GM18526 (cell line): ENCODE data around the gene KIRREL3.

Source experiments
- POLR2A ChIP-seq: IDR thresholded peaks from 3 replicates; pipeline ENCODE4 v1.6.1; 2011; ENCODE audit not compliant: insufficient read length; ENCODE audit errors: extremely low read depth

Gene KIRREL3

DNA sequence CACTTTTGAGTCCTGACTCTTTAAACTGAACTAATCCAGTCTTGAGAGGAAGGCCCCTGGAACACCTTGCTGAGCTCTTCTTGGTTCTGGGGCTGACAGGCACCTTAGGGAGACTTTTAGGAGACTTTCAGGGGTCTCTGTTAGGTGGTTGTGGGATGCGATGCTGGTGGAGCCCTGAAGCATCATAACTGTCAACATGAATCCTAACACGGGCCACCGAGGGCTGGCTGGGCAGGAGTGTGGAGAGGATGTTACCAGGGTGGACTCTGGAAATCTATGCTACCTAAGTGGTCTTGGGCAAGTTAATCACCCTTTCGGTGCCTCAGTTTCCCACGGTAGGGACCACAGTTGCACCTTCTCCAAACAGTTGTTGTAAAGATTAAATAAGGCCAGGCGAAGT, 538.6 kb downstream of the KIRREL3 start:
- no peak for TF ChIP-seq POLR2A

DNA sequence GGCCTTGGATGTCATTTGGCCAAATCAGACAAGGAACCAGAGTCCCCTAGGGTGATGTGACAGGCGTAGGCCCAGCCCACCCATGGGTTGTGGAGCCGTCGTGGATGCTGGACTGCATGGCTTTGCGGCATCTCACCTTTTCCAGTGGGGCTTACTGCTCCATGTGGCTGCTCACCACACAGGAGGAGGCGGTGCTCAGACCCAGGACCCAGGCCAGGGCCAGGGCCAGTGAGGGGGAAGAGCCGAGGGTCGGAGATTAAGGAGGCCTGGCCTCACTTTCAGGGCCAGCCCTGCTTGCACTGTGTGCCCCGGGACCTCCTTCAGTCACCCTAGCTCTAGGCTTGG, 539.5 kb downstream of the KIRREL3 start:
- no peak for TF ChIP-seq POLR2A

DNA sequence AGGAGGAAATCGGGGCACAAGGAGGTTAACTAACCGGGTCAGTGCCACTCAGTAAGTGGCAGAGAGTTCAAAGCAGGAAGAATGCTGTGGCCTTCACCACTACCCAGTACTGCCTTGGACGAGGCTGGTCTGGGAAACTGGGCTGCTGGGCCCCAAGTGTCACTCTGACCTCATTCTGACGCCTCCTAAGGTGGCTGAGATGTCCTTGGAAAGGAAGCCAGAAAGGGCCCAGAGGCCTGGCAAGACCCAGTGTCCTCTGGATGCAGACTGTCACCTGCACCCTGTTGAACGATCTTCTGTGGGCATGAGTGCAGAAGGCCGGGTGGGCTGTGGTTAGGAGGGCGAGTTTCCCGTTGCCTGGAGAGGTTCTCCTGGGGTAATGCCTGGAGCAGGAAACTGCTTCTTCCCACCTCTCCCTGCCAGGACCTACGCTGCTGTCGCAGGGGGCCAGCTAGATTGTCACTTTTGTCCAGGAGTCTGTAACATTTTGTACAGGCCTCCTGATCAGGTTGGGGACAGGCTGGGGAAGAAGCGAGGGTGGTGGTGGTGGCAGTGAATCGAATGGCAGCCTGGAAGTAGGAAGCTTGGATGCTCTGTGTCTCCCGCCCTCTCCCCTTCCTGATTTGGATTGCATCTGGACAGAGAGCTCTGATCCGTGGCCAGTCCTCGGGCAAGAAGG, 540.0 kb downstream of the KIRREL3 start:
- no peak for TF ChIP-seq POLR2A

DNA sequence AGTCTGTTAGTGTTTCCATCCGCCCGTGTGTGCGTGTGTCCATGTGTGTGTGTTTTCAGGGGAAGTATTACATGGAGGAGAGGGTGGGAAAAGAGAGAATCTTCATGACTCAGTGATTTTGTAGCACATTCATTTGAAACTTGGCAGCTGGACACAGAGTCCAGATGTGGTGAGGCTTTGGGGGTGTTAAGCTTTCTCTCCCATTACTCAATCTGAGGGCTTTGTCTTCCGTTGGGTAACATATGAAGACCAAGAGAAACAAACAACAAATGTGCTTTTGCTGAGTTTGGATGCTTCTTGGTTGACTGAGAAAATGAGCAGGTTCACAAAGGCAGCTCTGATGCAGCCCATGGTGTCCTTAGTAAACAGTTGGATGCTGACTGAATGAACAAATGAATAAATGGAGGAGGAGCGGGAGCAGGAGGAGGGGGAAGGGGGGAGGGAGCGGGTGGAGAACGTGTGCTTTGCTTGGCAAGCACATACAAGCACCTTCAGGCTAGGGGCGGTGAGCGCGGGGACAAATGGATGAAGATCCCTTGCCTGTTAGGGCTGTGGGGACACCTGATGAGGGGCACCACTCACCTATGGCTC, 540.8 kb downstream of the KIRREL3 start:
- no peak for TF ChIP-seq POLR2A

DNA sequence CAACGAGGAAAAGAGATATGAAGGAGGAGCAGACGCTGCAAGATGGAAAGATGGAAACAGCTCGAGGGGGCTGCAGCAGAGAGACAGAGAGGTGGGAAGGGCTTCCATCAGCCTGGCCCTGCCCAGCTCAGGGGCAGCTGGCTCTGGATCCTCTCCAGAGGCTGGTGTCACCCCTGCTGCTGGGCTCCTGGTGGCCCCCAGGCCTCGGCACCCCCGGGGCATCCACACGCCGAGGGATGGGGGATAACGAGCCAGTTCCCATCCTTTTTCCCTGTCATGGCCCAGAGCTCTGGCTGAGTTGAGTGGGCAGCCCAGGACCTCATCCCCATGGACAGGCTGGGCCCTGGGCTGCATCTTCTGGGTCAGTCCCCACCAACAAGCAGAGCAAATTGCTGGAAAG, 542.8 kb downstream of the KIRREL3 start:
- TF ChIP-seq POLR2A: no peak

DNA sequence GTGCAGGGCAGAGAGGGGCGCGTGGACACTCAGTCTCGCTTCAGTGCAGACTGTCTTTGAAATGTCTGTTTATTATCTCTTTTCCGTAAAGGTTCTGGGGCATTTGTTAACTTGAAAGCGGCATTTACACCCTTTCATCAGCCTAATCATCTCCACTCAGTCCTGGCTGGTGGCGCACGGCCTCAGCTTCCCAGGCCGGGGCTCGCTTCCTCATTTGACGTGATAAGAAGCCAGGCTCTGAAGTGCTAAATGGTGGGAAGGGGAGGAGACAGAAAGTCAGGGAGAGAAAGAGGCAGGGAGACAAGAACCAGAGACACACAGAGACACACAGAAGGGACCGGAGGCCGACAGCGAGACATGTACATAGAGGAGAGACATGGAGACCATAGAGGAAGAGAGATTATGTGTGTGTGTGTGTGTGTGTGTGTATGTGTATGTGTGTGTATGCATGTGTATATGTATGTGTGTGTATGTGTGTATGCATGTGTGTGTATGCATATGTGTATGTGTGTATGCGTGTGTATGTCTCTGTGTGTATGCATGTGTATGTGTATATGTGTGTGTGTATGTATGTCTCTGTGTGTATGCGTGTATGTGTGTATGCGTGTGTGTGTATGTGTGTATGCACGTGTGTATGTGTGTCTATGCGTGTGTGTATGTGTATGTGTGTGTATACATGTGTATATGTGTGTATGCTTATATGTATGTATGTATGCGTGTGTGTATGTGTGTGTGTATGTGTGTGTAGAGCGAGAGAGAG, 543.6 kb downstream of the KIRREL3 start:
- TF ChIP-seq POLR2A: no peak

DNA sequence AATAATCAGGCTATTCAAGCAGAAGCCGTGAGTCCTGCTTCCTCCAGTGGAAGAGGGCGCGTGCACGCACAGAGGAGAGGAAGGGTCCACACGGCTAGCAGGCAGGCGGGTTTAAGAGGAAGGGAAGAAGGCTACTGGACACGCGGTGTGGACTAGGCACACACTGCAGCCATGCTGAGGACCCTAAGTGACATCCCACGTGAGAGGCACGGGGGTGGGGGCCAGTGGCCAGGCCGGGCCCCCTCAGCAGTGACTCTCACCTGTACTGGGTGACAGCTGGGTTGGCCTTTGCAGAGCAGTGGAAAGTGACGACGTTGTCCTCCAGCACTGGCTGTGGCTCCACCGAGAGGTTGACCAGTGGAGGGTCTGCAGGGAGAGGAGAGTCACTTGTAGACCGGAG, 544.5 kb downstream of the KIRREL3 start:
- TF ChIP-seq POLR2A: no peak

DNA sequence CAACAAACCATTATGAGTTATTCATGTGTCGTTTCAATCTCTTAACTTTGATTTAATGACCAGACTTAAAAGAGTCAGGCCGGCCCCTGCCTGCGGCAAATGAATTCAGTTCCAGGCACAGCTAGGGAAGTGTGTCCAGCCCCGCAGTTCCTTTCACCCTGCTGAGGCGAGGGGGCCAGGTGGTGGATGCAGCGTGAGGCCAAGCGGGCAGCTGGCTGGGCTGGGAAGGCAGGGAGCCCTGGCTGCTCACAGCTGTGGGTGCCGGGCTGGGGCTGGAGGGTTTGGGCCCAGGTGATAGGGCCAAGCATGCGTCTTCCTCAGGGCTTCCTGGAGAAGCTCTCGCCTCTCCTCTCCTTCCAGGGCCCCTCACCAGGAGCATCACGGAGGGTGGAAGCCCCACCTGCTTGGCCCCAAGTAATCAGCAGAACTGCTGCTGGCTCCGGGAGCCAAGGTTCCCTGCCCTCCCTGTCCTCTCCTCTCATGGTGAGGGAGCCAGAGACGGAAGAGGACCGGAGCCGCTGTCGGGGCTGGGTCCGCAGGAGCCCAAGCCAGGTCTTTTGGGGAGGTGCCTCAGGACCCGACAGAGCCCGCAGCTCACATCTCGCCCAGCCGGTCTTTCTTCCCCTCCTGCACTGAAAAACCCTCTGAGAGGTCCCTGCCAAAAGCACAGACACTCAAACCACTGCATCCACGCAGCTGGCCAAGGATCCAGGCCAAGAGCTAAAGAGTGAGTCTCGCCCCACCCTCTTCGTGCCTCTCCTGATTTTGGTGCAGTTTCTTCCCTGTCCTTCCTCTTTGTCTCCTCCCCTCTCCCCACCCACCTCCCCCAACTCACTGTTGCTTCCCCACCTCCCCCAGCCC, 548.1 kb downstream of the KIRREL3 start:
- TF ChIP-seq POLR2A: no peak

DNA sequence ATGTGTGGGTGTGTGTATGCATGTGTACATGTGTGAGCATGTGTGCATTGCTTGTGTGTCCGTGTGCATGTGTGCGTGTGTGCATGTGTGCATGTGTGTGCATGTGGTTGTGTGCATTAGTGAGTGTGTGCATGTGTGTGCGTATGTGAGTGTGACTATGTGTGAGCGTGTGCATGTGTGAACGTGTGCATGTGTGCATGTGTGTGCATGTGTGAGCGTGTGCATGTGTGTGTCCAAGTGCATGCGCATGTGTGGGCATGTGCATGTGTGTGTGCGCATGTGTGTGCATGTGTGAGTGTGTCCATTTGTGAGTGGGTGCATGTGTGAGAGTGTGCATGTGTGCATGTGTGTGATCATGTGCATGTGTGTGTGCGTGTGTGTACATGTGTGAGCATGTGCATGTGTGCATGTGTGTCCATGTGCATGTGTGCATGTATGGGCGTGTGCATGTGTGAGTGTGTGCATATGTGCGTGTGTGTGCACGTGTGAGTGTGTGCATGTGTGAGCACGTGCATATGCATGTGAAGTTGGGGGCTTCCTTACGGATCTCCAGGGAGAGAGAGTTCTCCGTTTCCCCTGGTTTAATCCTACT, 549.3 kb downstream of the KIRREL3 start:
- TF ChIP-seq POLR2A: no peak

DNA sequence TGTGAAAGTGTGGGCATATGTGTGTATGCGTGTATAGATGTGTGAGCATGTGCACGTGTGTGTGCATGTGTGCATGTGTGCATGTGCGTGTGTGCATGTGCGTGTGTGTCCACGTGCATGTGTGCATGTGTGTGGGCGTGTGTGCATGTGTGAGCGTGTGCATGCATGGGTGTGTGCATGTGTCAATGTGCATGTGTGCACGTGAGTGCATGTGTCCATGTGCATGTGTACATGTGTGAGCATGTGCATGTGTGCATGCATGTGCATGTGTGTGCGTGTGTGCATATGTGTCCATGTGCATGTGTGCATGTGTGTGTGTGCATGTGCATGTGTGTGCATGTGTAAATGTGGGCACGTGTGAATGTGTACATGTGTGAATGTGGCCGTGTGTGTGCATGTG, 549.8 kb downstream of the KIRREL3 start:
- no peak for TF ChIP-seq POLR2A

DNA sequence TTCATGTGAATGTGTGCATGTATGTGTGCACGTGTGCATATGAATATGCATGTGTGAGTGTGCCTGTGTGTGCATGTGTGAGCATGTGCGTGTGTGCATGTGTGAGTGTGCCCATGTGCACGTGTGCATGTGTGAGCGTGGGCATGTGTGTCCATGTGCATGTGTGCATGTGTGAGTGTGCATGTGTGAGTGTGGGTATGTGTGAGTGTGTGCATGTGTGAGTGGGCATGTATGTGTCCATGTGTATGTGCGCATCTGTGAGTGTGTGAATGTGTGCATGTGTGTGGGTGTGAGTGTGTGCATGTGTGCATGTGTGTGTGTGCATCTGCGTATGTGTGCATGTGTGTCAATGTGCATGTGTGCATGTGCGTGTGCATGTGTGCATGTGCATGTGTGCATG, 550.4 kb downstream of the KIRREL3 start:
- TF ChIP-seq POLR2A: no peak

DNA sequence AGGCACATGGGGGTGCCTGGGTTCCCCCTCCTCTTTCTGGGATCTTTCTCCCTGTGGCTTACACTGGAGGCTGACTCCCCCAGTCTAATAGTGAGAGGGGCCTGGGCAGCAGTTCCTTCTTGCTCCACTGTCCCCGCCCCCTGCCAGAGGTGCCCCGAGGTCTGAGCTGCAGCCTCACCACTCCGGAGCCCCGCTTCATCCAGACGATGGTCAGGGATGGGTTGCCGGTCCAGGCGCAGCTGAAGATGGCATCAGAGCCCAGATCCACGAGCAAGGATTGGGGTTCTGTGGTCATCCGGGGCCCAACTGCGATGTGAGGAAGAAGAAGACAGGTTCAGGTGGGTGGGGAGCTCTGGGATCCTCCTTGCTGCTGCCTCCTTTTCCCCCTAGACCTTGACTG, 554.0 kb downstream of the KIRREL3 start:
- TF ChIP-seq POLR2A: no peak

DNA sequence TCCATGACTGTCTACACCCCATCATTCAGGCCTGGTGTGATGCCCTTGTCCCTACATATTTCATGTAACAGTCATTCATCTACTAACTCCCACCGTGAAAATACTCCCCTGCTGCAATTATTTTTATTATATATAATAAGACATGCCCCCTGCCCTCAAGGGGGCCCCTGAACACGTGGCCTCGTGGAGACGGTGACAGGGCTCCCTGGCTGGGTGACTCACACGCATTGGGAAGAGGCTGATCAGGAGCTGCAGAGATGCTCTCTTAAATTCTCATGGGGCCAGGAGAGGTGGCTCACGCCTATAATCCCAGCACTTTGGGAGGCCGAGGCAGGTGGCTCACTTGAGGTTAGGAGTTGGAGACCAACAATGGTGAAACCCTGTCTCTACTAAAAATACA, 556.5 kb downstream of the KIRREL3 start:
- no peak for TF ChIP-seq POLR2A

DNA sequence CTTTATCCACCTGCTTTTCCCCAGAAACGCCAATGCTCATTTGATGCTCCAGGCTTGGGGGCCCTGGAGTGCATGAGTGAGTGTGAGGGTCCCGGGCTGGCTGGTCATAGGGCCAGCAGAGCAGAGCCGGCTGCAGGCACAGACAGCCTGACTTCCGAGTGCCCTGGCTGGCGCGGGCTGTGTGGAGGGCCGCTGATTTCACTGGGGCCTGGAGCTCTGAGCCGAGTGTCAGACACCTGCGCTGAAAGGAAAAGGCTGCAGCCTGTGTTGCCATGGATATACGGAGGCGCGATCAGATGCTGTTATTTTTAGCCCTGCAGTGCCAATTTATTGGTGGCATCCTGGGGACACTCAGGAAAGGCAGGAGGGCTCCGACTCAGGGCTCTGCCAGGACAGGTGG, 557.5 kb downstream of the KIRREL3 start:
- no peak for TF ChIP-seq POLR2A

DNA sequence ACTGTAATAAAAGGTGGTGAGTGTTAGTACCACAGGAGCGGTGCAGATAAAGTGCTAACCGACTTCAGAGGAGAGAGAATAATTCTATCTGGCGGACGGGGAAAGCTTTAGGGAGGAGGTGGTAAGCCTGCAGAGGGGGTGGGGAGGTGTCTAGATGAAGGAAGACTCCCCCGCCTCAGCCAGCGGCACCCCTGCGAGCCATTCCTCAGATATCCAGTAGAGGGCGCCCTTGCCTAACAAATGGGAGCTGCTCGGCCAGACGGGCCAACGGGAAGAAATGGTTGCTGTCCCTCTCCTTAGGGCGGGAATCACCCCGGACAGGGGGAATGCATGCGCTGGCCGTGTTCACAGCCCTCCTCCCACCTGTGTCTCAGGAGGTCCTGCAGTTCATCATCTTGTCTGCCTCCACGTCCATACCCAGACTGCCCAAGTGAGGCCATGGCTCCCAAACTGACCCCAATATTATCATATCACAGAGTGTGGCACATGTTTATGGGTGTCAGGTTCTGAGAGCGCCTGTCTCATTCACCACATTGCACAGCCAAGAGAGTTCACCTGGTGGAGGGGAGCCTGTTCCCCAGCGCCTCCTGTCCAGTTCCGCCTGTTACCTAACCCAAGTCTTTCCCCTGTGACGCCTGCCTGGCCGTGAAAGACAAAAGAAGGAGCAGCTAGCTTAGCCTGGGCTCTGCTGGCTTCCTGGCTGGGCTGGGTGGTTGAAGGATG, 559.6 kb downstream of the KIRREL3 start:
- TF ChIP-seq POLR2A: no peak

DNA sequence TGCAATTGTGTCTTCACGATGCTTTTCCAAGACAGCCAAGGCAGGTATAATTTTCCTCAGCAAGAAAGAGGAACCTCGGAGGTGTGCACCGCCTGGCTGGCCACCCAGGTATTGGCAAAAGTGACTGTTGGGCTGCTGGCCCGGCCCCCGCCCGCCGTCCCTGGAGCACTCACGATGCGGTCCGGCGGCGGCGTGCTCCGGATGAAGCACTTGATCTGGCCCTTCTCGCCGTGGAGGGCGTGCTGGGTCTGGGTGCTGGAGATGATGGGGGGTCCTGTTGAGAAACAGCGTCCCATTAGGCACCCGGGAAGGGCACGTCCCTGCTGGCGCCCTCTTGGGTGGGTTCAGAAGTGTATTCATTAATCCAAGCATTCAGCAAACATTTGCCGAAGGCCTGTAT, 560.3 kb downstream of the KIRREL3 start:
- TF ChIP-seq POLR2A: no peak
